Measurements from ENCODE around the gene BAHCC1. TPM values are rescaled to one million over a fixed set of nuclear protein-coding genes. Genes with fewer than 3 reads are reported as not detected.
A peak's percentile ranks its signal among the peaks of the same experiment; 100 is the strongest.

Gene BAHCC1
- total RNA-seq, 1 donor from 2014 or later = 9.9 TPM

DNA sequence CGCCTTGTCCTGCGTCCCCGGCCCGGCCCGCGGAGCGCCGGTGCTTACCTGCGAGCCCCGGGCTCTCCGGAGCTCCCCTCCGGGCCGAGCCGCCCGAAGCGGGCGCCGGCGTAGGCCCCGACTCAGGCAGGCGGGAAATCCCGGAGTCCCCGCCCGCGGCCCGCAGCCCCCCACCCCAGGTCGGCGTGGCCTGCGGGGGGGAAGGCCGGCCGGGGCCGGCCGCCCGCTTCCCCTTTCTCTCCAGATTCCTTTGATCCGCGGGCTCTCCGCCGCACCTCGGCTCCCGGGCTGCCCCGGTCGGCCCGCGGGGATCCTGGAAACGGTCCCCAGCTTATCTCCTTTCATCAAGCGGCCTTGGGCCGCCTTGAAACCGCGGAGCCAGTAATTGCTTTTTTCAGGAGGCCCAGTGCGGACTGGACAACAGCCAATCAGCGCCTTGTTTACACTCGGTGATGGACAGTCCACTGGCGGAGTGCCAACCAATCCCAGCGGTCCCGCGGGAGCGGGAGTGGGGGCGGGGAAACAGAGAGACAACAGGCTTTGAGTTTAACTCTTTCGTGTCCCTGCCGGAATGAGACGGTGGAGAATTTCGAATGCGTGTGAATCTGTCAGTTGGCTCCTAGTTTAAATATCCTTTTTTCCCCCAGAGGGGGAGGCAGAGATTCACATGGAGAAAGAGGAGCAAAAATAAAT lies 1.4 kb upstream of the BAHCC1 start:
- intact Hi-C loops (cut with DNase I) = loop anchor here (2.0 kb wide), 2 partner anchors 89 to 99 kb away; partner anchors contain the start of gene SLC38A10
- DNase-seq (ENCODE audit: missing footprints) (peak; percentile 100), ATAC-seq (peak; percentile 71)

- ATAC-seq = no peak
- no peak for DNase-seq (ENCODE audit: missing footprints)
- intact Hi-C loops (cut with DNase I) = loop anchor here (2.0 kb wide), 2 partner anchors 88 to 100 kb away; partner anchors contain the start of gene SLC38A10
Observed at GRCh38 chr17:81394377-81394920, 808 bp upstream of the BAHCC1 start.

DNA sequence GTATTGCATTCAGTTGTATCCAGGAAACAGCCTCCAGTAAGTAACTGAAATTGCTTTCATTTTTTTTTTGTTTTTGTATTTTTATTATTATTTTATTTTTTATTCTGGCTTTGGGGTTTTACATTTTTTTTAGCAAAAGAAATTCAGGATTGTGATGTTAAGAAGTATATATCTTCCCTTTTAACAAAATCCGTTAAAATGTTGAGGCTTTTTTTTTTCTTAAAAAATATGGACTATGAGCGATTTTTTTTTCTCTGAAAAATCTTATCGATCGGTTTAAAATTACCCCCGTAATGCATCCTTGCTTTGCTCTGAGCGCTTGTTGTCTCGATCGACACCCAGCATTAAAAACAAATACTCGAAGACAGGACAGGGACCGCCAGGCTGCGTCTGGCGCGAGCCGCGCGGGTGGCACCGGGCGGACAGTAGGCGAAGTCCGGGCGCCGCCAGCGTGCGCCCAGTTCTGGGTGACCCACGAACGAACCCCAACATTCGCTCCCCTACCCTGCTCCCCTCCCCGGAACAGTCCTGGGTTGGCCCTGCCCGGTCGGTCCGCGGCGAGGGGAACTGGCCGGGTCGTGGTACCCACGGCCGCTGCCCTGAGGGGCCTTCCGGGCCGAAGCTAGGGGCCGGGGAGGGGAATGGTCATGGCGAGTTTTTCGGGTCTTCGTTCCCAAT lies 482 bp downstream of the BAHCC1 start:
- DNase-seq (ENCODE audit: missing footprints) = no peak
- ATAC-seq = no peak
- intact Hi-C loops (cut with DNase I) = loop anchor here (2.0 kb wide), 2 partner anchors 87 to 101 kb away; partner anchors contain the start of gene SLC38A10

DNA sequence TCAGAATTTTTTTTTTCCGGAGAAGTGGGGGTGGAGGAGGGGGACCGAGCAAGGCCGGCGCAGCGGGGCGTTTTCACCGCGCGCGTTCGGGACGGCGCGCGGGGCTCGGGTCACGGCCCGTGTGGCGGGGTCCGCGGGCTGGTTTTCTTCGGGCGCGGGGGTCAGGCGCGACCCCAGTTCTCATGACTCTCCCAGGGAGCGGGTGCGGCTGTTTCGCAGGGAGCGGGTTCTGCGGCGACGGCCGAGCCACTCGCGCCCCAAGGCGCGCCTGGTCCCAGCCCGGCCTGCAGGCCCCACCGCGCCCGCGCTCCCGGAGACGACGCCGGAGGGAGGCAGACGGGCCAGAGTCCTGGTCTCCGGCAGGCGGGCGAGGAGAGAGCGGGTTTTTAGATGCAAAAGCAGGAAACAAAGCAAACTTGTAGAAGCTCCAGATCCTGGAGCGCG lies 1.0 kb downstream of the BAHCC1 start:
- intact Hi-C loops (cut with DNase I) = no loop called here
- no peak for ATAC-seq
- DNase-seq (ENCODE audit: missing footprints) = no peak

DNA sequence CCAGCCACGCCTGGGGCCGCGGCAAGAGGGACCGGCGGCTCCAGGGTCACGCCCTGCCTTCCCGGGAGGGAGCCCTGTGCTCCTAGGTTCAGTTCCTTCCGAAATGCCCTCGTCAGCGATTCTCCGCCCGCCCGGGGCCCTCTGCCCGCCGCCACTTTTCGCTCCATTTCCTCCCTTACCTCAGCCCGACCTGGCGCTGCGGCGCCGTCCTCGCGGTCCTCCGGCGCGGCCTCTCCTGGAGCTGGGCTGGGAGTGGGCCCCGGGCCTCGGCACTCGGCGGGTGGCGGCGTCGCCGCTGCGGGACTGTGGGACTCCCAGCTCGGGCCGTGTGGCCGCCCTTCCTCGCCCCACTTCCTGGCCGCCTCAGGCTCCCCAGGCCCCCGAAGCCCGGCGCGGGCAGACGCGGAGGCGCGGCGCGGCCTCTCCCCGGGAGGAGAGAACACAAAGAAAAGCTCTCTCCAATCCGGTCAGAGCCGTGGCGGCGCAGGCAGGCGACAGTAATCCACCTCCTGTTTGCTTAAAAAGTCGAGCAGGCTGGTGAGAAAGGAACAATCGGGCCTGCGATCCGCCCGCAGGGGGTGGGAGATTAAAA lies 1.6 kb downstream of the BAHCC1 start:
- intact Hi-C loops (cut with DNase I) = no loop called here
- DNase-seq (ENCODE audit: missing footprints) (peak; percentile 83), ATAC-seq (no peak)

DNA sequence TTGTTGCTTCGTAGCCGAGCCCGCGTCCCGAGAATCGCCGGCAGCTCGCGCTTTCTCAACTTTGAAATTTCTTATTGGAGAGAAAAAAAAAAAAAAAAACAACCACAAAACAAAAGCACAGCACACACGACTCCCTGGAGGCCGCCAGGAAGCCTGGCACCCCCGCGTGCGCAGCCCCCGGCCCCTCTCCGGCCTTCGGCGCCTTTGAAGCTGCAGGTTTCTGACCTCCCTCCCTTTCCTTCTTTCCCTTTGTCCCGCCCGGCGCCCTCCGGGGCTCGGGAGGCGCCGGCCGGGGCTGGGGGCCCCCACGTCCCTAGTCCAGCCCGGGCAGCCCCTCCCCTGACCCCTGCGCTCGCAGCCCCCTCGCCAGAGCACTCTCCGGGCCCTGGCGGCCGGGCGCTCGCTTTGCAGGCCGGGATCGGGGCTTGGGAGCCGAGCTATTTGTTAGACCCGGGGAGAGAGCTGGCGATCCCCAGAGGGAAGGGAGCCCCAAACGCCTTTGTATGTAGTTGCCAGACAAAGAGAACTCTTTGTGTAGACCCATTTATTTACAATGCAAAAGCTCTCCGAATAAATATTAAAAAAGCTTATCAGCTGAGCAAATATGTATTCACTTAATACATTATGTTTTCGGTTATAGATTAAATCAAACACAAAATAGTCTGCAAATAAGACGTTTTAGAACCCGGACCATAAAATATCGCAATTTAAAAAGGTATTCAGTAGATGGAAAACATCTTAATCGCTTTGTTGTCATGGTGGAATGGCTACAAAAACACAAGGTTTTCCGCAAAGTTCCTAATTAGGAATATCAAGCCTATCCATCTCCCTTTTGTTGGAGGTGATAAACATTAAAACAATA lies 2.3 kb downstream of the BAHCC1 start:
- intact Hi-C loops (cut with DNase I) = no loop called here
- ATAC-seq = no peak
- no peak for DNase-seq (ENCODE audit: missing footprints)

- DNase-seq (ENCODE audit: missing footprints) = no peak
- ATAC-seq = no peak
- intact Hi-C loops (cut with DNase I) = no loop called here
Observed at GRCh38 chr17:81398176-81398831, 3.0 kb downstream of the BAHCC1 start.

- DNase-seq (ENCODE audit: missing footprints) (no peak), ATAC-seq (no peak)
- intact Hi-C loops (cut with DNase I) = no loop called here
Observed at GRCh38 chr17:81398832-81399411, 3.7 kb downstream of the BAHCC1 start.

DNA sequence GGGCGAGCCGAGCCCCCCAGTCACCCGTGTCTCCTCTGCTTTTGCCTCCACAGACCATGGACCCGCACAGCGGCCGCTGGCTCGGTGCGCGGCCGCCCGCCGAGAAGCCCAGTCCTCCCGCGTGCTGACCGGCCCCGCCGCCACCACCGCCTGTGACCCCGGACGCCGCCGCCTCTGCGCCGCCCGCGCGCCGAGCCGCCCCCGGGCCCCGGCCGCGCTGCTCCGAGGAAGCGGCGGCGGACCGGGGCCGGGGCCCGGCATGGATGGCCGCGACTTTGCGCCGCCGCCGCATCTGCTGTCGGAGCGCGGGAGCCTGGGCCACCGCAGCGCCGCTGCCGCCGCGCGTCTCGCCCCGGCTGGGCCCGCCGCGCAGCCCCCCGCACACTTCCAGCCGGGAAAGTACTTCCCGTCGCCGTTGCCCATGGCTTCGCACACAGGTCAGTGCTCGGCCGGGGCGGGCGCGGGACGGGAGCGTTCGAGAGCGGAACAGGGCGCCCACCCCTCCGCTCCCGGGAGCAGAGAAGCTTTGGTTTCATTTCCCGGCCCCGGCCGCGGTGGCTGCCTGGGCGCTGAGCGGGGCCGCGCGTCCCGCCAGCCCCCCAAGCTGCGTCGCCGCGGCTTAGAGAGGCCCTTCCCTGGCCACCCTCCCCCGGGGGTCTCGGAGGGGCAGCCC lies 4.4 kb downstream of the BAHCC1 start:
- no peak for ATAC-seq
- DNase-seq (ENCODE audit: missing footprints) = no peak
- intact Hi-C loops (cut with DNase I) = loop anchor here (5.0 kb wide), 1 partner anchor 147 kb away; no protein-coding TSS in a partner anchor

DNA sequence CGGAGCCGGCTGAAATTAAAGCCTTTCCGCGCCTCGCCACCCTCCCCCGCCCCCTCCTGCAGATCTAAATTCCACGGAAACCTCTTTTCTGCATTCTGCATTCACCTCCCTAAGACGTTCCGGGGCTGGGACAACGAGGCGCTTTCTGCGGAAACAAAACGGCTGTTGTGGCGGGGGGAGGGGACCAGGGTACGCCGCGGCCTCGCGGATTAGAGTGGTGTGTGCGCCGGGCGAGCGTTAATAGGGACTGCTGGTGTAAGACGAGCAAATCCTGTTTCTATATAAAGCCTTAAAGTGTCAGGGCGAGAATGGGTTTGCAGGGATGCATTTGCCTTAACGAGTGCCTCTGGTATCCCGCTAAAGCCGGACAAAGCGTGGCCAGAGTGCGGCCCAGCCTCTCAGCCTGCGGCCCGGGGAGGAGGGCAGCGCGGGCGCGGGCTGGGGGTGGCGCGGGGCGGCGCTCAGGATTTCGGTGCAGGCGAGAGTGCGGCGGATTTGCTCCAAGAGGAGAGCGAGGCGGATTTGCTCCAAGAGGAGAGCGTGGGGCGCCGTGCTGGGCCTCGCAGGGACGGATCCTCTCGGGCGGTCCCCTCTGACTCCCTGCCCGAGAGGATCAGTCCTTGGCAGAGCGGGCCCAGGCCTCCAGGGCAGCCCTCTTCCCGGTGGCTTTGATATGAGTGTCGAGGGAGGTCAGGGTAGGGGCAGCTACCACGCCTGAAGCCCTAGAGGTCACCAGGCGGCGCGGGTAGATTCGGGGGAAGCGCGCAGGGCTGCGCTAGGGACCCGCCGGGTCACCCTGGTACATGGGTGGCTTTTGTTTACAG lies 5.1 kb downstream of the BAHCC1 start:
- intact Hi-C loops (cut with DNase I) = loop anchor here (5.0 kb wide), 1 partner anchor 148 kb away; no protein-coding TSS in a partner anchor
- DNase-seq (ENCODE audit: missing footprints) (no peak), ATAC-seq (no peak)

GRCh38 chr17:81400996-81401722 lies 5.9 kb downstream of the BAHCC1 start:
- ATAC-seq (no peak), DNase-seq (ENCODE audit: missing footprints) (no peak)
- intact Hi-C loops (cut with DNase I) = loop anchor here (5.0 kb wide), 1 partner anchor 149 kb away; no protein-coding TSS in a partner anchor

- ATAC-seq (no peak), DNase-seq (ENCODE audit: missing footprints) (no peak)
- intact Hi-C loops (cut with DNase I) = loop anchor here (5.0 kb wide), 1 partner anchor 150 kb away; no protein-coding TSS in a partner anchor
Observed at GRCh38 chr17:81401723-81402529, 6.7 kb downstream of the BAHCC1 start.

DNA sequence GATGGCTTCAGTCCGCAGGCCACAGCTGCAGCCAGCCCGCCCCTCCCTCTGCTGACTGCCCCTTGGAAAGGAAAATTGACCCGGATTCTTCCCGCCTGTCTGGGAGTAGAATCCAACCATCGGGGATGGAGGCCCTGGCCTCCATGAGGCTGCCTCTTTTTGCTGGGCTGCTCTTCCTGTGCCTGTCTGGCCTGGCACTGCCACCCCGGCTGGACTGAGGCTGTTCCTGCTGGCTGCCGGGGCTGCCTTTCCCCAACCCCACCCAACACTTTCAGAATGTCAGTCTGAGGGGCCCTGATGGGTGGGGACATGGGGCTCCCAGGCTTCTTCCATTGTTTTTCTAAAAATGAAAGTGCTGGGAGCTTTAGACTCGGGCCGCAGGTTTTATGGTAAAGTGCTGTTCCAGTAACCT lies 7.3 kb downstream of the BAHCC1 start:
- intact Hi-C loops (cut with DNase I) = loop anchor here (5.0 kb wide), 1 partner anchor 150 kb away; no protein-coding TSS in a partner anchor

GRCh38 chr17:81402981-81403467 lies 7.8 kb downstream of the BAHCC1 start:
- intact Hi-C loops (cut with DNase I) = loop anchor here (5.0 kb wide), 1 partner anchor 151 kb away; no protein-coding TSS in a partner anchor
- no peak for DNase-seq (ENCODE audit: missing footprints)
- ATAC-seq = no peak

More for the DNA sequence above, 7.3 kb downstream of the BAHCC1 start:
- ATAC-seq (no peak), DNase-seq (ENCODE audit: missing footprints) (no peak)
